LNCaP clone FGC (cell line): Measurements from ENCODE around the gene EFNA4.

Experiments used
- DNase-seq: peaks from one replicate; pipeline ENCODE4 v3.0.0-alpha.2; 2011; ENCODE audit warnings: low read depth
- H3K4me3 ChIP-seq: 2 replicates; pipeline ENCODE4 v1.5.1; 2011; ENCODE audit warnings: mild to moderate bottlenecking, low read depth, low read length, control low read depth
- TF ChIP-seq, protein P1 (sequence below): IDR thresholded peaks from 2 replicates; pipeline ENCODE4 v1.5.1; 2012; ENCODE audit warnings: mild to moderate bottlenecking; ENCODE audit not compliant: control insufficient read depth, insufficient read depth; ENCODE audit errors: extremely low read depth

The EFNA4 gene

DNA sequence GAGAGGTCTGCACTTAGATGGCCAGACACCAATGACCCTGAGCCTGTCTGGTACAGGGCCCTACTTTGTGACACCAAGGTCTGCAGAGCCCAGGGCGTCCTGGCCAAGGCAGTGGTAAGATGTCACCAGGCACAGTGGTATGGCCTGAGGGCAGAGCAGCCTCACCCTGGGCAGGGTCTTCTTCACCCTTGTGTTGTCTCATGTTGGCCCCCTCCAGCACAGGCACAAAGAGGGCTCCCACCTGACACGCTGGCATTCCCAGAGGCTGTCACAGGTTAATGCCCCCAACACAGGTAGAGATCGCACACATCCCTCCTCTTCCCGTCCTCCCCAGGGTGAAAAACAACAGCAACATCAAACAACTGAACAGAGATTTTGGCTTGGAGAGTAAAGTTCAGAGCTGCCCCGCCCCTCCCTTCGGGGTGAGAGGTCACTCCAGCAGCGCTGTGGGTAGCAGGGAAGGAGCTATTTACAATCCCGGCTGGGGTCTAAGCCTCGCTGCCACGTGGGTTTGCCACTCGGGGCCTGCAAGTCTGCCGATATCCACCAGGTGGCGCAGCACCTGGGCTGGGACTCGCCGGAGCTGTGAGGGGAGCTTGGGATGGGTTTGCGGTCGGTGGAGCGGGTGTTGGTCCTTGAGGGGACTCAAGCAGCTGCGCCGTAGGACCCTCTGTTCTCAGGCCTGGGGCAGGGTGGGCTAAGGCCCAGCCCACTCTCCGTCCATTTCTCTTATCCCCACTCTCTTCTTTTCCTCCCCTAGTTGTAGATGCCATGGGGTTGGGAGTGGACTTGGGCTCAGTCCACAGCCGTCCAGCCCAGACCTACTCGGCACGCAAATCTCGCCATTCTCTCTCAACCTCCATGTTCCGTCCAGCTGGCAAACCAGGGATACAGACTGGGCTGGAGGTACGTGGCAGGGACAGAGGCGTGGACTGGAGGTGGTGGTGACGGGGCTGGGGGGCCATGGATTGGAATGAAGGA lies 27.8 kb downstream of the EFNA4 start:
- no peak for DNase-seq
- TF ChIP-seq, protein P1, sequence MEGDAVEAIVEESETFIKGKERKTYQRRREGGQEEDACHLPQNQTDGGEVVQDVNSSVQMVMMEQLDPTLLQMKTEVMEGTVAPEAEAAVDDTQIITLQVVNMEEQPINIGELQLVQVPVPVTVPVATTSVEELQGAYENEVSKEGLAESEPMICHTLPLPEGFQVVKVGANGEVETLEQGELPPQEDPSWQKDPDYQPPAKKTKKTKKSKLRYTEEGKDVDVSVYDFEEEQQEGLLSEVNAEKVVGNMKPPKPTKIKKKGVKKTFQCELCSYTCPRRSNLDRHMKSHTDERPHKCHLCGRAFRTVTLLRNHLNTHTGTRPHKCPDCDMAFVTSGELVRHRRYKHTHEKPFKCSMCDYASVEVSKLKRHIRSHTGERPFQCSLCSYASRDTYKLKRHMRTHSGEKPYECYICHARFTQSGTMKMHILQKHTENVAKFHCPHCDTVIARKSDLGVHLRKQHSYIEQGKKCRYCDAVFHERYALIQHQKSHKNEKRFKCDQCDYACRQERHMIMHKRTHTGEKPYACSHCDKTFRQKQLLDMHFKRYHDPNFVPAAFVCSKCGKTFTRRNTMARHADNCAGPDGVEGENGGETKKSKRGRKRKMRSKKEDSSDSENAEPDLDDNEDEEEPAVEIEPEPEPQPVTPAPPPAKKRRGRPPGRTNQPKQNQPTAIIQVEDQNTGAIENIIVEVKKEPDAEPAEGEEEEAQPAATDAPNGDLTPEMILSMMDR = peak; percentile 97
- H3K4me3 ChIP-seq = no peak overlapping the region

DNA sequence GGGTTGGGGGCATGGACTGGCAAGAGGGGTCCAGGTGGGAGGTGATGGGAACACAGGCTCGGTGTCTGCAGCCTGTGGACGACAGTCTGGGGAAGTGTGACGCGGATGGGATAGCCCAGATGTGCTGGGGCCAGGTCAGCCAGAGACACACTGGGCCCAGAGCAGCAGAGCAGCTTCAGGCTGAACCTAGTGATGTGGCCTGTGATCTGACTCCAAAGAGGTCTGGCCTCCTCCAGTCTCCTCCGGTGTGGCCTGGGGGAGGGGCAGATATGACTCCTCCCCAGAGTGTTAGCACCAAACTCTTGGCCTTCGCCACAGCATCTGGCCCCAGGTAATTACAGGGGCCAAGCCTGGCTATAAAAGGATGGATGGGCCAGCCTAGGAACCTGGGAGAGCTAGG lies 28.6 kb downstream of the EFNA4 start:
- no peak for DNase-seq
- TF ChIP-seq, protein P1 = no peak
- no peak overlapping the region for H3K4me3 ChIP-seq

DNA sequence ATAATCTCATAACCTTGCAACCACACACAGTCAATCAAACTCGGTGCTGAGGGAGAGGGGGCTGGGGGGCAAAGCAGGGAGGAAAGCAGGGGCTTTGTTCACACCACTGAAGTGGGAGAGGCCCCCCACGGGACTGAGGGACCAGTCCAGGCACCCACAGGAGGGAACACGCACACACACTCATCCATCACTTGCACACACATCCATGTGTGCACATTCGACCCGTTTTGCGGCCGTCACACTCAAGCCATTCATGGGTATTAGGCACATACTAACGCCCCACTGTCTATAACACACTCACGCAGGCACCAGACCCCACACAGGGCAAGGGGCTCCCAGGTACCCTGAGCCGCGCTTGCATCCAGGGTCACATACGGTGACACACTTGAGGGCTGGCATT lies 29.1 kb downstream of the EFNA4 start:
- no peak overlapping the region for H3K4me3 ChIP-seq
- DNase-seq = no peak
- TF ChIP-seq, protein P1 = no peak

DNA sequence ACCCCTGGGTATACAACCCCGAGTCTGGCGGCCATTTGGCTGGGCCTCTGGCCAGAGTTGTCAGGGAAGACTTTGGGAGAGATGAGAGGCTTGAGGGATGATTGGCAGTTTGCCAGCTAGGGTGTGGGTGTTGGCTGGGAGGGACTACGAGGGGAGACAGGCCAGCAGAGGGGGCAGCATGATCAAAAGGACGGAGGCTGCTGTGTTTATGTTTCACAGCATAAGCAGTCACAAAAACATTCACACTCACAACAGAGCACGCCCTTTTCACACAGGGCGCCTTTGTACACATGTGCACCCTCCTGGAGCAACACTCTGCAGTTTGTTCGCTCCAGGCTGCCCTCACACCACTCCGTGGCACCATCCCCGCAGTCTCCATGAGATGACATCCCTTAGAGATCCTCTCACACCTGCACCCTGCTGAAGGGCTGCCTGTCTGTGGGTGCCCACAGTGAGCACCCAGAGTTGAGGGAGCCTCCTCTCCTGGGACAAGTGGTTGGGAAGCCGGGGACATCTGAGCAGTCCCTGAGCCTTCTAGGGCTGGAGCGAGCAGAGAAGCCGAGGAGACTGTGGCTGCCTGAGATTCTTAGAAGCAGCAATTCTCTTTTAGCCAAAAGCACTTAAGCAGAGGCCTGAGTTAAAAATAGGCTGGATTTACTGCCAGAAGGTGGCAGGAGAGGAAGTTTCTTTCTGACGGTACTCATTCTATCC lies 30.5 kb downstream of the EFNA4 start:
- no peak for DNase-seq
- TF ChIP-seq, protein P1 = peak; percentile 65
- no peak overlapping the region for H3K4me3 ChIP-seq

DNA sequence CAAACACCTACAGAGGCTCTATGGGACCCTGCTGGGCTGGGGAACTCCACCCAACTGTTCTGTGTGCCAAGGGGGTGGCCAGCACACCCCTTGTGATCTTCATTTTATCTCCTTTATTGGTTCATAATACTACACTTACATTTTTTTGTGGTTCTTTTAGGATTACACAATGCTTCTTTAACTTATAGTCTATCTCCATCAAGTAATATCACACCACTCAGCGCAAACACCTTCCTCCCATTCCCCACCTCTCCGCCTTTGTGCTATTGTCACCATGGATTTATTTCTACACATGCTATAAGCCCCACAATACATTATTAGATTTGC lies 31.0 kb downstream of the EFNA4 start:
- H3K4me3 ChIP-seq = no peak overlapping the region
- no peak for DNase-seq
- TF ChIP-seq, protein P1 = no peak

DNA sequence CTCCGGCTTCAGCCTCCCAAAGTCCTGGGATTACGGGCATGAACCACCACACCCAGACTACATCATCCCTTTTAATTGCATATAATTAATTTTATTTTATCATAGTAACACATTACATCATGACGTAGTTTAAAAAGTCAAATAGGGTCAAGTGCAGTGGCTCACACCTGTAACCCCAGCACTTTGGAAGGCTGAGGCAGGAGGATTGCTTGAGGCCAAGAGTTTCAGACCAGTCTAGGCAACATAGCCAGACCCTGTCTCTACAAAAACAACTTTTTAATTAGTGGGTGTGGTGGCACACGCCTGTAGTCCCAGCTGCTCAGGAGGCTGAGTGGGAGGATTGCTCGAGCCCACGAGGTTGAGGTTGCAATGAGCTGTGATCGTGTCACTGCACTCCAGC lies 35.8 kb downstream of the EFNA4 start:
- no peak for DNase-seq
- TF ChIP-seq, protein P1 = no peak
- no peak overlapping the region for H3K4me3 ChIP-seq
